A673 (cell line): ENCODE measurements around the gene SMAD4. TPM values are rescaled to one million over a fixed set of nuclear protein-coding genes. Genes with fewer than 3 reads are reported as not detected.

Experiments
- BruUV-seq: library from RNA; stranded (reverse); fragments of 400-500 nt; replicated peaks from 2 replicates; lab custom pipeline; 2021; lab: Mats Ljungman, UMichigan
- CTCF ChIA-PET: fragments of 300-600 bp; sonication (Branson Sonifier 250); formaldehyde crosslinking; loops from one replicate; lab custom pipeline; 2022; ENCODE audit warnings: antibody characterized with exemption; lab: Charles Lee
- POLR2A ChIA-PET: fragments of 300-600 bp; sonication (Branson Sonifier 250); formaldehyde crosslinking; loops from one replicate; lab custom pipeline; 2022; ENCODE audit warnings: antibody characterized with exemption; ENCODE audit not compliant: low non-redundant PET; lab: Charles Lee
- DNase-seq: peaks from one replicate; pipeline ENCODE4 v3.0.0-alpha.2; 2015; ENCODE audit warnings: low spot score
- H3K27ac ChIP-seq: fragments of 200-600 bp; sonication (generic); 2 replicates; pipeline ENCODE4 v1.5.1; 2016; ENCODE audit warnings: mixed run types, low read depth, mild to moderate bottlenecking, mixed read lengths, antibody characterized with exemption, low read length; ENCODE audit not compliant: poor library complexity, severe bottlenecking
- H3K27me3 ChIP-seq: fragments of 200-600 bp; sonication (generic); replicated peaks from 2 replicates; pipeline ENCODE4 v1.6.1; 2017; ENCODE audit warnings: mixed run types, low read depth, mild to moderate bottlenecking, mixed read lengths, antibody characterized with exemption, low read length; ENCODE audit not compliant: insufficient read depth, poor library complexity
- H3K36me3 ChIP-seq: fragments of 200-600 bp; sonication (generic); 2 replicates; pipeline ENCODE4 v1.6.1; 2016; ENCODE audit warnings: mixed run types, mild to moderate bottlenecking, mixed read lengths, antibody characterized with exemption, low read length; ENCODE audit not compliant: insufficient read depth, poor library complexity, severe bottlenecking
- H3K4me1 ChIP-seq: fragments of 200-600 bp; sonication (generic); 2 replicates; pipeline ENCODE4 v1.6.1; 2017; ENCODE audit warnings: mixed run types, mild to moderate bottlenecking, mixed read lengths, antibody characterized with exemption, low read length; ENCODE audit not compliant: insufficient read depth, poor library complexity, severe bottlenecking
- H3K4me3 ChIP-seq: fragments of 200-600 bp; sonication (generic); 2 replicates; pipeline ENCODE4 v1.5.1; 2016; ENCODE audit warnings: low read depth, mixed run types, mild to moderate bottlenecking, mixed read lengths, low read length; ENCODE audit not compliant: poor library complexity, severe bottlenecking
- H3K9me3 ChIP-seq: fragments of 200-600 bp; sonication (generic); 2 replicates; pipeline ENCODE4 v1.6.1; 2016; ENCODE audit warnings: mixed run types, low read depth, mild to moderate bottlenecking, mixed read lengths, antibody characterized with exemption, low read length; ENCODE audit not compliant: poor library complexity, severe bottlenecking
- CTCF ChIP-seq: fragments of 300-800, 200-600 bp; sonication (generic); conservative IDR thresholded peaks from 2 replicates; pipeline ENCODE4 v1.5.1; 2017; ENCODE audit warnings: low read depth, mild to moderate bottlenecking, antibody characterized with exemption, low read length, moderate library complexity, mixed read lengths
- EZH2 ChIP-seq: fragments of 200-600 bp; sonication (generic); IDR thresholded peaks from 2 replicates; pipeline ENCODE4 v1.6.1; 2017; ENCODE audit warnings: borderline replicate concordance, low read depth, mild to moderate bottlenecking, mixed read lengths, antibody characterized with exemption, low read length; ENCODE audit not compliant: poor library complexity, severe bottlenecking
- intact Hi-C: fragments of 100-400 bp; cut with micrococcal nuclease; formaldehyde crosslinking; loops from one replicate; pipeline ENCODE4 v1.10.0; 2022; ENCODE audit not compliant: unreplicated experiment
- total RNA-seq: library from RNA; stranded (reverse); gene quantifications from 2 replicates; pipeline ENCODE4 v1.2.3, GENCODE V29; 2021

The SMAD4 gene
- total RNA-seq, 1 experiment from 2014 or later, result 120 TPM

- H3K36me3 ChIP-seq, result peaks cover 45% of the 10 kb centered on the region
Observed at GRCh38 chr18:51076503-51076902, 46.5 kb downstream of the SMAD4 start.

GRCh38 chr18:51077217-51077616 lies 47.2 kb downstream of the SMAD4 start:
- no peak overlapping the region for H3K27ac ChIP-seq
- intact Hi-C loops, result no loop called here
- no peaks in the 10 kb centered on the region for H3K9me3 ChIP-seq
- no peak overlapping the region for H3K4me3 ChIP-seq
- no TSS peak for BruUV-seq
- no peak for DNase-seq
- ChIA-PET POLR2A (no interaction called here), CTCF (no interaction called here)
- peaks cover 42% of the 10 kb centered on the region for H3K36me3 ChIP-seq
- H3K4me1 ChIP-seq, result no peaks in the 10 kb centered on the region
- no peaks in the 10 kb centered on the region for H3K27me3 ChIP-seq
- TF ChIP-seq CTCF (no peak), EZH2 (no peak)

More at GRCh38 chr18:51076503-51076902, 46.5 kb downstream of the SMAD4 start:
- Histone ChIP-seq H3K4me1 (no peaks in the 10 kb centered on the region), H3K27me3 (no peaks in the 10 kb centered on the region), H3K27ac (no peak overlapping the region), H3K4me3 (no peak overlapping the region), H3K9me3 (no peaks in the 10 kb centered on the region)
- CTCF ChIA-PET, result no interaction called here
- BruUV-seq, result no TSS peak
- intact Hi-C loops, result no loop called here
- no peak for DNase-seq
- POLR2A ChIA-PET, result no interaction called here
- TF ChIP-seq CTCF, result no peak

GRCh38 chr18:51078026-51078425 lies 48.0 kb downstream of the SMAD4 start:
- Histone ChIP-seq H3K4me3 (no peak overlapping the region), H3K36me3 (peaks cover 42% of the 10 kb centered on the region), H3K9me3 (no peaks in the 10 kb centered on the region), H3K27me3 (no peaks in the 10 kb centered on the region), H3K27ac (no peak overlapping the region), H3K4me1 (no peaks in the 10 kb centered on the region)
- DNase-seq, result no peak
- POLR2A ChIA-PET, result no interaction called here
- CTCF ChIA-PET, result no interaction called here
- TF ChIP-seq CTCF (no peak), EZH2 (no peak)
- intact Hi-C loops, result no loop called here
- BruUV-seq, result no TSS peak
